Spleen (tissue), 11 donors: Measurements from ENCODE around the gene BLVRB. TPM values are rescaled to one million over a fixed set of nuclear protein-coding genes. Genes with fewer than 3 reads are reported as not detected.

Experiments
- DNase-seq: peaks from one replicate; pipeline ENCODE4 v3.0.0-alpha.2; 2020
- H3K27ac ChIP-seq, 8 donors: fragments of 200-600 bp; sonication (generic) in 7 of 8; 1 replicate in 4 of 8; 2 replicates in 4 of 8; pipeline versions ENCODE4 v1.5.0 to v1.8.0; 2016 to 2021; ENCODE audit warnings: inconsistent platforms in 4 of 8, mild to moderate bottlenecking in 4 of 8, moderate library complexity in 1 of 8
- H3K27me3 ChIP-seq, 7 donors: fragments of 200-600 bp; sonication (generic) in 6 of 7; replicated peaks in 1 of 7; 1 replicate in 4 of 7; 2 replicates in 3 of 7; pipeline versions ENCODE4 v1.5.0 to v1.8.0; 2016 to 2021; ENCODE audit warnings: inconsistent platforms in 3 of 7, mild to moderate bottlenecking in 1 of 7
- H3K36me3 ChIP-seq, 6 donors: fragments of 200-600 bp; sonication (generic) in 5 of 6; 1 replicate in 4 of 6; 2 replicates in 2 of 6; pipeline versions ENCODE4 v1.5.0 to v1.8.0; 2016 to 2021; ENCODE audit warnings: inconsistent platforms in 2 of 6
- H3K4me1 ChIP-seq, 6 donors: fragments of 200-600 bp; sonication (generic) in 5 of 6; 1 replicate in 3 of 6; 2 replicates in 3 of 6; pipeline versions ENCODE4 v1.5.0 to v1.8.0; 2016 to 2021; ENCODE audit warnings: inconsistent platforms in 3 of 6
- H3K4me3 ChIP-seq, 8 donors: fragments of 200-600 bp; sonication (generic) in 7 of 8; 1 replicate in 4 of 8; 2 replicates in 4 of 8; pipeline versions ENCODE4 v1.5.0 to v1.8.0; 2016 to 2021; ENCODE audit warnings: inconsistent platforms in 4 of 8, mild to moderate bottlenecking in 4 of 8, moderate library complexity in 2 of 8
- H3K9me3 ChIP-seq, 8 donors: fragments of 200-600 bp; sonication (generic) in 7 of 8; 1 replicate in 4 of 8; 2 replicates in 4 of 8; pipeline versions ENCODE4 v1.5.0 to v1.8.0; 2016 to 2021; ENCODE audit warnings: inconsistent platforms in 4 of 8
- POLR2A ChIP-seq, 3 donors: fragments of 450-650 bp; IDR thresholded peaks; one replicate each; pipeline ENCODE4 v1.5.1; 2017; ENCODE audit warnings: antibody characterized with exemption in 3 of 3, mild to moderate bottlenecking in 1 of 3
- POLR2AphosphoS5 ChIP-seq, 3 donors: sonication (generic); formaldehyde crosslinking; IDR thresholded peaks; one replicate each; pipeline ENCODE4 v1.5.1; 2017; ENCODE audit warnings: antibody characterized with exemption in 3 of 3
- WGBS, 5 donors: extraction: QIAGEN DNeasy Blood & Tissue Kit in 3 of 5; methylation state at CpG; one replicate each; pipeline versions ENCODE4 v1.1.5 to v1.1.7; 2013 to 2018; 5-methylcytosine and 5-hydroxymethylcytosine counted together
- intact Hi-C: fragments of 100-400 bp; cut with DNase I; formaldehyde crosslinking; loops from one replicate; pipeline ENCODE4 v1.15.0; 2023; ENCODE audit warnings: low total_unique reads
- polyA plus RNA-seq, 3 donors: library from polyadenylated mRNA; stranded (reverse); fragments of 200-250 nt; gene quantifications; one replicate each; pipeline ENCODE4 v1.2.1, GENCODE V29; 2013
- total RNA-seq, 7 donors: library from RNA; depleted of rRNA in 3 of 7; stranded (reverse); fragments of >200 nt in 3 of 7; fragmentation: NEBNext Ultra II Directional in 4 of 7; extraction: Animal tissue kit (Norgen Biotek cat#: 25700) in 4 of 7; gene quantifications; one replicate each; pipeline versions ENCODE4 v1.1.0 to v1.2.1, GENCODE V29; 2016 to 2021
- TF ChIP-seq, protein P1 (sequence below), 11 experiments: fragments of 200-600 bp in 7 of 11; fragments of 450-650 bp in 4 of 11; sonication (generic) in 4 of 11; IDR thresholded peaks in 8 of 11; conservative IDR thresholded peaks in 3 of 11; 1 replicate in 7 of 11; 2 replicates in 4 of 11; pipeline versions ENCODE4 v1.4.0 to v1.8.0; 2016 to 2021; ENCODE audit warnings: antibody characterized with exemption in 11 of 11, inconsistent platforms in 4 of 11, mild to moderate bottlenecking in 1 of 11
- donor health status: healthy with polysubstance abuse.
- donor health status: DM: no; HTN: no; CAD: no; lungs with moderate emphysema.
- donor health status: DM: no; HTN: no; CAD: no.
- donor health status: Bipolar disorder and iron deficiency.
- donor health status: healthy.
- donor health status: DM: no; HTN: no; CAD: no.
- donor health status: DM: yes; HTN: yes; CAD: no.

Gene BLVRB
- total and polyA plus RNA-seq, 10 donors = 90.6 to 243 (median 178) TPM

DNA sequence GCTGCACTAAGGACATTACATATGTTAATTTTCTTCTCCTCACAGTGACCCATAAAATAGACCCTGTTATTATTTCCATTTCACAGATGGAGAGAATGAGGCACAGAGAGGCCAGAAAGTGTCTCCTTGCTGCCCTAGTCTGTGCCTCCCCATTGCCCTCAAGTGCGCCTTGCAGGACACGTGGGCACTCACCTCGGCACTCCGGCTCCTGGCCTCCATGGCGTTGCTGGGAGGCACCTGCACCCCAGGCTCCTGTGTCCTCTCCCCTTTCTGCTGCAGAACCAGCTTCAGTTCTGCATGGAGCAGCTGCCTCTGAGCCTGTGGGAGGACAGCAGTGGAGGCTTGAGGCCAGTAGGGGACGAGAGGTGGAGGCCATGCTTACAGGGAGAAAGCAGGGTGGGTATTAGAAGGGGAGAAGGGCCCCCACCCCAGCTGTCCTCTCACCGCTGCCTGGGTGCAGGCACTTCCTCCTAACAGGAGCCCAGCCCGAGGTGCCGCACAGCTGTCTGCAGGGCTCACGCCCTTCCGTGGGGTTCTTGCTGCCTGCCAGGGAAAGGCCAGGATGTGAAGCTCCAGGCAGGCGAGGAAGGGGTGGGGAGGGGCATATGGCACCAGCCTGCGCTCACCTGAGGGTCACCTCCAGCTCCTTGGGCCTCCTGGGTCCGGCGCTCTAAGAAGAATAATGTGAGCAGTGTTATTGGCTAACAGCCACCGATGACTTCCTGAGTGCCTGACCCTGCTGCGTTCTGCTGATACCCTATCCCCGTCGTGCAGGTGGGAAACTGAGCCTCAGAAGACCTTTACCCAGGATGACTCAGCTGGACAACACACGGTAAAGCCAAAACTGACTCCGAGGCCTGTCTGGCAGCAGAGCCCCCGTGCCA lies 57.6 kb downstream of the BLVRB start:
- intact Hi-C loops = no loop called here
- no peak for DNase-seq
- H3K4me1 ChIP-seq = peaks cover 15 to 61% (median 43%) of the 10 kb centered on the region in 6 donors
- TF ChIP-seq POLR2A (IDR thresholded peaks at IDR 0.05) (no peak), POLR2AphosphoS5 (IDR thresholded peaks at IDR 0.05) (no peak)
- TF ChIP-seq, protein P1, sequence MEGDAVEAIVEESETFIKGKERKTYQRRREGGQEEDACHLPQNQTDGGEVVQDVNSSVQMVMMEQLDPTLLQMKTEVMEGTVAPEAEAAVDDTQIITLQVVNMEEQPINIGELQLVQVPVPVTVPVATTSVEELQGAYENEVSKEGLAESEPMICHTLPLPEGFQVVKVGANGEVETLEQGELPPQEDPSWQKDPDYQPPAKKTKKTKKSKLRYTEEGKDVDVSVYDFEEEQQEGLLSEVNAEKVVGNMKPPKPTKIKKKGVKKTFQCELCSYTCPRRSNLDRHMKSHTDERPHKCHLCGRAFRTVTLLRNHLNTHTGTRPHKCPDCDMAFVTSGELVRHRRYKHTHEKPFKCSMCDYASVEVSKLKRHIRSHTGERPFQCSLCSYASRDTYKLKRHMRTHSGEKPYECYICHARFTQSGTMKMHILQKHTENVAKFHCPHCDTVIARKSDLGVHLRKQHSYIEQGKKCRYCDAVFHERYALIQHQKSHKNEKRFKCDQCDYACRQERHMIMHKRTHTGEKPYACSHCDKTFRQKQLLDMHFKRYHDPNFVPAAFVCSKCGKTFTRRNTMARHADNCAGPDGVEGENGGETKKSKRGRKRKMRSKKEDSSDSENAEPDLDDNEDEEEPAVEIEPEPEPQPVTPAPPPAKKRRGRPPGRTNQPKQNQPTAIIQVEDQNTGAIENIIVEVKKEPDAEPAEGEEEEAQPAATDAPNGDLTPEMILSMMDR (IDR thresholded peaks at IDR 0.05 in 8 of 11, conservative IDR thresholded peaks at IDR 0.05 in 3 of 11) = no peak
- H3K27ac ChIP-seq = peak overlapping the region in 2 of 8 donors; percentile 18 to 26
- WGBS, 5 donors = 34 to 52% (median 43%) methylated on average over 22 of the region's 22 CpGs
- no peaks in the 10 kb centered on the region for H3K36me3 ChIP-seq
- no peak overlapping the region for H3K4me3 ChIP-seq
- no peaks in the 10 kb centered on the region for H3K9me3 ChIP-seq
- peaks cover 0 to 1% (median 0%) of the 10 kb centered on the region in 7 donors for H3K27me3 ChIP-seq

DNA sequence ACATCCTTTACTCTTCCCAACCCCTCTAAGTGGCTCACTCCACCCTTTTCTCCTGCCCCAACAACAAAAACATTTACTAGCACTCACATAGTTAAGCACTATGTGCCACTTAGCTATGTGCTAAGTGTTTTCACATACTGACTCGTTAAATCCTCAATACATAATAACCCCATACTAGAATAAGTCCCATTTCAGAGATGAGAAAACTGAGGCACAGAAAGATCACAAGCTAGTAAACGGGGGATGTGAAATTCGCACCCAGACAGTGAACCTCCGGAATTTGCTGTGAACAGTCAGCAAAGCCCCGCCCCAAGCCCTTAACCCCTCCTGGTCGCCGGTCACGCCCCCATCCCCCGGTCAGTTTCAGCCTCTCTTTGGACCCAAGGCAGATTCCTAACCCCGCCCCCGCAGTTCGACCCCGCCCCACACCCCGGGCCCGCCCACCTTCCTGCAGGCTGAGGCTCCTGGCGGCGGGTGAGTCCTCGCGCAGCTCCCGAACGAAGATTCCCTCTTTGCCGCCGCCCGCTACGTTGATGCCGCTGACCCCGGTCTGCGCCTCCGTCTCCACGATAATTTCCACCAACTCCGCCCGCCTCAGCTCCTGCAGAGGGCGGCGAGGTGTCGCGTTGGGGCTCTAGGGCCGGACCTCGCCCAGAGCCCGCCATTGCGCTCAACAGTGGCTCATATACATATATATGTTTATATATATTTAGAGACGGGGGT lies 62.1 kb downstream of the BLVRB start:
- WGBS, 5 donors = 1% methylated on average over 29 to 41 of the region's 41 CpGs
- H3K36me3 ChIP-seq = no peaks in the 10 kb centered on the region
- H3K4me3 ChIP-seq = peak overlapping the region; percentile 64 to 93 (median 70)
- peak; percentile 73 to 88 (median 81) for TF ChIP-seq POLR2AphosphoS5 (IDR thresholded peaks at IDR 0.05)
- TF ChIP-seq POLR2A (IDR thresholded peaks at IDR 0.05) = peak in 1 of 3 donors; percentile 18
- TF ChIP-seq, protein P1 (IDR thresholded peaks at IDR 0.05 in 8 of 11, conservative IDR thresholded peaks at IDR 0.05 in 3 of 11) = peak in 3 of 11 experiments; percentile 19 to 42 (median 24)
- H3K27ac ChIP-seq = peak overlapping the region; percentile 74 to 90 (median 88)
- peaks cover 0 to 5% (median 0%) of the 10 kb centered on the region in 7 donors for H3K27me3 ChIP-seq
- peaks cover 0 to 43% (median 23%) of the 10 kb centered on the region in 6 donors for H3K4me1 ChIP-seq
- DNase-seq = peak; percentile 95
- intact Hi-C loops = no loop called here
- no peaks in the 10 kb centered on the region for H3K9me3 ChIP-seq

DNA sequence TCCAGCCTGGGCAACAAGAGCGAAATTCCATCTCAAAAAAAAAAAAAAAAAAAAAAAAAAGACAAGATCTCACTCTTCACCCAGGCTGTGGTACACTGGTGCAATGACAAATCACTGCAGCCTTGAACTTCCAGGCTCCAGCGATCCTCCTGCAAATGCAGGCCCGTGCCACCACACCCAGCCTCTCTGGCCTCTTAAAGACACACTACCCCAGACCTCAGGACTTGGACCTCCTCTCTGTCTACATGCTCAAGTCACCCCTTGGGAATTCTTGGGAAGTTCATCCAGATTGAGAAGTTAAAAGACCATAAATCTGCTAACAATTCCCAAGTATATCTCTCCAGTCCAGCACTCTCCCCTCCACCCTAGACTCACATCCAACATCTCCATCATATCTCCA lies 65.0 kb downstream of the BLVRB start:
- Histone ChIP-seq H3K4me3 (no peak overlapping the region), H3K27ac (no peak overlapping the region), H3K36me3 (peaks cover 0 to 4% (median 0%) of the 10 kb centered on the region in 6 donors), H3K9me3 (no peaks in the 10 kb centered on the region), H3K4me1 (peaks cover 0 to 37% (median 17%) of the 10 kb centered on the region in 6 donors), H3K27me3 (peaks cover 0 to 9% (median 0%) of the 10 kb centered on the region in 7 donors)
- TF ChIP-seq POLR2A (IDR thresholded peaks at IDR 0.05) (no peak), POLR2AphosphoS5 (IDR thresholded peaks at IDR 0.05) (no peak)
- TF ChIP-seq, protein P1 (IDR thresholded peaks at IDR 0.05 in 8 of 11, conservative IDR thresholded peaks at IDR 0.05 in 3 of 11) = no peak
- intact Hi-C loops = no loop called here
- 51 to 78% (median 70%) methylated on average over 2 to 3 of the region's 3 CpGs for WGBS, 5 donors
- DNase-seq = no peak
